Type B pancreatic cell (in vitro differentiated cells): Measurements from ENCODE around the gene OR4A15. TPM values are rescaled to one million over a fixed set of nuclear protein-coding genes. Genes with fewer than 3 reads are reported as not detected.

Experiments
- DNase-seq: peaks from one replicate; pipeline ENCODE4 v3.0.0; 2021; ENCODE audit warnings: mixed read lengths; ENCODE audit not compliant: unreplicated experiment; ENCODE audit errors: extremely low spot score
- H3K27ac Mint-ChIP-seq: 2 replicates; pipeline ENCODE4 v1.8.0; 2021; ENCODE audit warnings: mild to moderate bottlenecking, mixed read lengths
- H3K27me3 Mint-ChIP-seq: 2 replicates; pipeline ENCODE4 v1.8.0; 2021; ENCODE audit warnings: mixed read lengths
- H3K36me3 Mint-ChIP-seq: 2 replicates; pipeline ENCODE4 v1.8.0; 2021; ENCODE audit warnings: mixed read lengths
- H3K4me1 Mint-ChIP-seq: one replicate; pipeline ENCODE4 v1.8.0; 2021; ENCODE audit warnings: mixed read lengths; ENCODE audit not compliant: unreplicated experiment
- H3K4me3 Mint-ChIP-seq: 2 replicates; pipeline ENCODE4 v1.8.0; 2021; ENCODE audit warnings: mild to moderate bottlenecking, mixed read lengths
- H3K9me3 Mint-ChIP-seq: 2 replicates; pipeline ENCODE4 v1.8.0; 2021; ENCODE audit warnings: mixed read lengths
- CTCF ChIP-seq: fragments of 200-600 bp; sonication (generic); conservative IDR thresholded peaks from 2 replicates; pipeline ENCODE4 v1.5.0; 2021; ENCODE audit warnings: antibody characterized with exemption, mild to moderate bottlenecking
- total RNA-seq: library from RNA; stranded (reverse); gene quantifications from 2 replicates; pipeline ENCODE4 v1.2.1, GENCODE V29; 2021; ENCODE audit warnings: low replicate concordance

The OR4A15 gene
- total RNA-seq, 1 donor from 2014 or later = not detected

- H3K36me3 Mint-ChIP-seq = no peaks in the 10 kb centered on the region
- H3K27me3 Mint-ChIP-seq = no peaks in the 10 kb centered on the region
- H3K4me1 Mint-ChIP-seq = no peaks in the 10 kb centered on the region
- no peak for TF ChIP-seq CTCF
- H3K9me3 Mint-ChIP-seq = peaks cover 12% of the 10 kb centered on the region
- DNase-seq = no peak
- no peak overlapping the region for H3K4me3 Mint-ChIP-seq
- no peak overlapping the region for H3K27ac Mint-ChIP-seq
Measured at GRCh38 chr11:55357560-55358184, 10.1 kb upstream of the OR4A15 start.

GRCh38 chr11:55401011-55401410 is 33.2 kb downstream of the OR4A15 start:
- no peak overlapping the region for H3K27ac Mint-ChIP-seq
- peaks cover 6% of the 10 kb centered on the region for H3K9me3 Mint-ChIP-seq
- no peak overlapping the region for H3K4me3 Mint-ChIP-seq
- H3K36me3 Mint-ChIP-seq = no peaks in the 10 kb centered on the region
- no peaks in the 10 kb centered on the region for H3K27me3 Mint-ChIP-seq
- no peak for DNase-seq
- no peaks in the 10 kb centered on the region for H3K4me1 Mint-ChIP-seq
- no peak for TF ChIP-seq CTCF

Other genes with a start within 250 kb of the OR4A15 start
- gene TRIM48, start 105.8 kb upstream of the OR4A15 start, total RNA-seq = not detected in 2 replicates
- gene OR4A16, start 24.8 kb upstream of the OR4A15 start, total RNA-seq = not detected in 2 replicates
- gene OR4C15, start 186.5 kb downstream of the OR4A15 start, total RNA-seq = not detected in 2 replicates
- not detected in 2 replicates for gene OR4C16, start 204.2 kb downstream of the OR4A15 start, total RNA-seq
- gene OR4C11, start 239.7 kb downstream of the OR4A15 start, total RNA-seq = not detected in 2 replicates